HL-60/S4 treated with retinoic acid at 250 ng/mL for 4 days and 3 days (cell line): ENCODE measurements around the gene TMEM132A.
"Not testable (repeated sequence)": the region's sequence is repeated elsewhere in the genome, so short reads cannot be mapped to it uniquely, and the experiment has no call there.

Experiments
- in situ Hi-C: fragments of 300-500 bp; cut with MboI; formaldehyde crosslinking; loops from 2 replicates; pipeline ENCODE4 v1.7.0; 2022; ENCODE audit warnings: low sequenced_read_pairs

The TMEM132A gene

GRCh38 chr11:60905551-60906113, 18.6 kb upstream of the TMEM132A start:
- in situ Hi-C loops, result no loop called here

- in situ Hi-C loops, result no loop called here
Measured at GRCh38 chr11:60906132-60906972, 17.9 kb upstream of the TMEM132A start, which contains the start of gene PRPF19. Gene PRPF19 (minus strand): TSS chr11:60906585. CDS start chr11:60906382, 203 bp downstream.

GRCh38 chr11:60908803-60909202, 15.5 kb upstream of the TMEM132A start:
- in situ Hi-C loops, result no loop called here

GRCh38 chr11:60909680-60910280, 14.5 kb upstream of the TMEM132A start:
- in situ Hi-C loops, result not testable (repeated sequence)

GRCh38 chr11:60910281-60910687, 14.0 kb upstream of the TMEM132A start:
- in situ Hi-C loops, result no loop called here

GRCh38 chr11:60910711-60911380, 13.4 kb upstream of the TMEM132A start:
- in situ Hi-C loops, result no loop called here

GRCh38 chr11:60912223-60912850, 11.9 kb upstream of the TMEM132A start:
- in situ Hi-C loops, result no loop called here

GRCh38 chr11:60912851-60913528, 11.3 kb upstream of the TMEM132A start:
- in situ Hi-C loops, result no loop called here

GRCh38 chr11:60913793-60914632, 10.2 kb upstream of the TMEM132A start, which contains the start of gene TMEM109:
Gene TMEM109 (plus strand): TSS chr11:60914158. CDS start chr11:60919694, 5,536 bp downstream.
- in situ Hi-C loops, result no loop called here

GRCh38 chr11:60914633-60915247, 9.5 kb upstream of the TMEM132A start:
- in situ Hi-C loops, result no loop called here

GRCh38 chr11:60915248-60915914, 8.9 kb upstream of the TMEM132A start:
- in situ Hi-C loops, result no loop called here

- in situ Hi-C loops, result no loop called here
Measured at GRCh38 chr11:60916669-60917206, 7.5 kb upstream of the TMEM132A start.

GRCh38 chr11:60917267-60917666, 7.0 kb upstream of the TMEM132A start:
- in situ Hi-C loops, result no loop called here

GRCh38 chr11:60918251-60918938, 5.9 kb upstream of the TMEM132A start:
- in situ Hi-C loops, result no loop called here

GRCh38 chr11:60918939-60919265, 5.4 kb upstream of the TMEM132A start:
- in situ Hi-C loops, result no loop called here

GRCh38 chr11:60919320-60919719, 4.9 kb upstream of the TMEM132A start:
- in situ Hi-C loops, result no loop called here

GRCh38 chr11:60919956-60920355, 4.3 kb upstream of the TMEM132A start:
- in situ Hi-C loops, result no loop called here

- in situ Hi-C loops, result no loop called here
Measured at GRCh38 chr11:60921259-60921658, 3.0 kb upstream of the TMEM132A start.
